HTERT RPE-1 (cell line): ENCODE results near the gene DBX1.
"Not testable (repeated sequence)": the region's sequence is repeated elsewhere in the genome, so short reads cannot be mapped to it uniquely, and the experiment has no call there.

Experiments
- in situ Hi-C: fragments of 300-500 bp; cut with MboI; formaldehyde crosslinking; loops from 4 replicates; pipeline ENCODE4 v1.14.3; 2020; ENCODE audit warnings: low sequenced_read_pairs

The DBX1 gene

GRCh38 chr11:20161923-20162744 is 1.9 kb upstream of the DBX1 start:
- in situ Hi-C loops: no loop called here

GRCh38 chr11:20161230-20161918 is 1.1 kb upstream of the DBX1 start:
- in situ Hi-C loops: no loop called here

DNA sequence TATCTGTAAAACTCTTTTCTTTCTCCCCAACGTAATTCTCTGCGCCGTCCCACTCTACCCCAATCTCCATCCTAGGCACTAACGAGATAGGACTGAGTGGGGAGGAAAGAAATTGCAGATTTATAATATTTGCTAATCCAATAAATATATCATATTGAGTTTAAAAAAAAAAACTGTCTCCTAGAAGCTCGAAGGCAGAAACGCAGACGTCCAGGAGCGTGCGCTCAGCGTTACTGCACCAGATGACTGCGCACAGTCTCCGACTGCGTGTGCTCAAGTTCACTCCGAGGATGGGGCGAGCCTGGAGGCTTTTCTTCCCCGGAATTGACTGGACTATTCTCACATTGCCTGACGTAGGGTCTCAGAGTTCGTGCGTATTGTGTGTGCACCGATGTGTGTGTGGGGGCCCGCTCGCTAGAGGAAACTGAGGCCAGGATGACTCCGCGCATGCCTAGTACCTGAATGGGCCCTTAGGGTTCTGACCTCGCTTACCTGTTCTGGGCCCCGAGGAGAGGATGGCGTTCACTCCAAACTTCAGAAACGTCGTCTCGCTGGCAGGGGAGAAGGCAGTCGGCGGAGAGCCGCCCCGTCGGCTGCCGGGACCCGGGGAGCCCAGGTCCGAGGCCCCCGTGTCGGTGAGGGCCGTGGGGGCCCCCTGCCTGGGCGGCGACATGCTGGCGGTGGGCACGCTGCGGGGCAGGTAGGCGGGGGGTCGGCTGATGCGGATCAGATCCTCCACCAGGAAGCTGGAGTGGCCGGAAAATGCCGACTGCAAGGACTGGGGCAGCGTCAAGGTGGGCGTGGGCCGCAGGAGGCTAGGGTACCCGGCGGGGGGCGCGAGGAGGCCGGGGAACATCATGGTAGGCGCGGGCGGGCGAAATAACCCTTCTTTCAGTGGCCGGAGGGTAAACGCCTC is 551 bp downstream of the DBX1 start:
- in situ Hi-C loops: no loop called here

- in situ Hi-C loops: no loop called here
Observed at GRCh38 chr11:20158597-20159257, 1.5 kb downstream of the DBX1 start.

DNA sequence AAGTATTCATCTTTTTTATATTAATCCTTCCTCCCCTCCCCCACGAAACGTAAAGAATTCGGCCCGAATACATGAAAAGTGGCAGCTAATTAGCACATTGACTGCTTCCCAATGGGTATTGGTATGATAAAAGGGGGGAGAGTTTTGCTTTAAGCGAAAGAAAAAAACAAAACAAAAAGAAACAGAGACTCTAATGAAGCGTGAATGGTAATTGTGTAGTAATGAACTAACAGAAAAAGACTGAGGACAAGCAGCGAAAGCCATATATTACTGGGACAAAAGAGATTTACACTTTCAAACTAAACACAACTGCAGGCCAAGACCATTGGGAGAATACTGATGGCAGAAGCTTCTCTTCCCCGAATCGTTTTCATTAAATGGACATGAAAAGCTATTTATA is 2.5 kb downstream of the DBX1 start:
- in situ Hi-C loops: no loop called here

DNA sequence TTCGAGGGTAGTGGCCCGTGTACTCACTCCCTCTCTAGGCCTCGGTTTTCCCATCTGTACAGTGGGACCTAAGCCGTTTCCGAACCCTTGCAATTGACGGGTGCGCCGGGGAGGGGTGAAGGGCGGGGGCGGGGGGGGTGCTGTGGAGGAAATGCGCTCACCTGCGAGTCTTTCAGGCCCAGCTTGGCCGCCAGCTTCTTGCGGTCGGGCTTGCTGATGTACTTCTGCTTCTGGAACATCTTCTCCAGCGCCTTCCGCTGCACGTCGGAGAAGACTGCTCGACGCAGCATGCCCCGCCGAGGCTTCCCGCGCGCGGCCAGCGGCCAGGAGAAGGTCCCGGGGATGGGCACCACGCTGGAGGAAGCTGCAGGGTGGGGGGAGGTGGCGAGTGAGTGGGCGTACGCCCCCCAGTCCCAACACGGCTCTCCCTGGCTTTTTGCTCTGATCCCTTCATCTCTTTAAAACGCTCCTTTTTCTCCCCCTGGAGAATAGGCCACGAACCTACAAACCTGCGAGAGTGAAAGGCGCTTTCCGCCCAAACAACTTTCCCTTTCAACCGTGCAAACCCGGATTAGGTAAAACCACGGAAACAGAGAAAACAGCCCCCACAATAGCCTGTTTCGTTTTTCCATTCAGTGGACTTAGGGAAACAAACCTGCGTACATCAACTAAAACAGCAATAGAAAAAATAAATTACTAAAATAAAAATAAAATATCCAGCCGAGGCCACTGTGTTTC is 3.2 kb downstream of the DBX1 start:
- in situ Hi-C loops: no loop called here

- in situ Hi-C loops: no loop called here
Observed at GRCh38 chr11:20156280-20156875, 3.9 kb downstream of the DBX1 start.

GRCh38 chr11:20155683-20156279 is 4.5 kb downstream of the DBX1 start:
- in situ Hi-C loops: no loop called here

- in situ Hi-C loops: no loop called here
Observed at GRCh38 chr11:20154381-20154780, 5.9 kb downstream of the DBX1 start.

- in situ Hi-C loops: no loop called here
Observed at GRCh38 chr11:20138707-20139106, 21.6 kb downstream of the DBX1 start.

DNA sequence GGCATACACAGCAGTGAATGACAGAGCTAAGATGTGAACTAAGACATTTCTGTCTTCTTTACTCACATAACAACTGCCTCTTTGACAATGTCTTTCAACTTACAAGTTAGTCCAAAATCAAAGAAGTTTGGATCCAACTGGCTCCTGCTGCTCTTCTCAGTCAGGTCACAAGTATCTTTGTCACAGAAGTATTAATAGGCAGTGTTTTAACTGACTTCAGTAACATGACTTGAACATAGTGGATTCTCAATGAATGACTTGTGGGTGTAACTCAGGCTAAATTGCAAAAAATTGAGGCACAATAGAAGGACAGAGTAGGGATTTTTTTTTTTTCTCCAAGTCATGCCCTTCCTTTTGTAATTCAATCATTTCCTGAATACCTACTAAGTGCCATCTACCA is 22.6 kb downstream of the DBX1 start:
- in situ Hi-C loops: no loop called here

- in situ Hi-C loops: no loop called here
Observed at GRCh38 chr11:20134991-20135736, 25.1 kb downstream of the DBX1 start.

DNA sequence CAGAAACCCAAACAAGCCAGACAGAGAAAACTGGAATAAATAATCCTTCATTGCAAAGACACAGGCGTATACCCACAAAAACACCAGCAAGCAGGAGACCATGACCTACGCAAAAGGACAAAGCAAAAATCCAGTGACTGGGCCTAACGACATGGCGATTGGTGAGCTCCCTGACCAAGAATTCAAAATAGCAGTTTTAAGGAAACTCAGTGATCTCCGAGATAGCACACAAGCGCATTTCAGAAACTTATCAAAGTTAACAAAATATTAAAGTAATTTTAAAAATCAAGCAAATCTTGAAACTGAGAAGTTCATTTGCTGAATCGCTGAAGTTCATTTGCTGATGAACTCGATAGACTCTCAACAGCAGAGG is 27.6 kb downstream of the DBX1 start:
- in situ Hi-C loops: no loop called here

DNA sequence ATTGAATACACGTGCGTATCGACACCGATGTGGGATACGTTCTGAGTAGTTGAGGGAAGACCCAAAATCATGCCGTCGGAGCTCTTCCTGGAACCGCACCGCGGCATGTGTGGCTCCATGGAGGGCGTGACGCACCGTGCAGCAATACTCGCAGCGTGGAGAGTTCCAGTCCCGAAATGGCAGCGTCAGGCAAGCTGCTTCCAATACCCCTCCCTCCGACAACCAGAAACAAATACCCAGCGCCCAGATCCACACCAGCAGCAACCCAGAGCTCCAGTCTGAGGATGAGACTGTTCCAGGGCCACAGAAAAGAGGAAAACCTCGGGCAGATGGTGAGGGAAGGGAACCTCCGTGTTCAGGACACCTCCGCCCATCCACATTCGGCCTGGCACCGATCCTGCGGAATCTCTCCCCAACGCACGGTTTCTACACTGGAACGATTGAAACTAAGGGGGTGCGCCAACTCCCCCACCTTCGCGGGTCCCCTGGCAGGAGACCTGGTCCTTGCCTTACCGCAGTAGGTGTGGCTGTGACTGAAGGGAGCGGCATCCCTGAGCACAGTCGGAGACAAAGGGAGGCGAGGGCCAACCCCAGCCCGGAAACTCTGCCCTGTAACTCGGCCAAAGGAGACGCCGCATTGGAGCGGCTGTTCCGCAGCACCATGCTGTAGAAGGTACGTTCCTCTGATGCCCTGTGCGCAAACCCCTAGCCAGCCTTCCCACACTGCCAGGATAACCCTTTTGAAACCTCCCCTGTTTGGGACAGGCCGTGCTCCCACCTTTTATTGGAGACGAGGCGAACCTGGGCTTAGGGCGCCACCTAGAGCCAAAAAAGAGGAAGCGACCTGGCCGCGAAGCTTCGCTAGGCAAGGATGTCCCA is 28.2 kb downstream of the DBX1 start:
- in situ Hi-C loops: no loop called here

- in situ Hi-C loops: no loop called here
Observed at GRCh38 chr11:20129665-20130064, 30.6 kb downstream of the DBX1 start.

DNA sequence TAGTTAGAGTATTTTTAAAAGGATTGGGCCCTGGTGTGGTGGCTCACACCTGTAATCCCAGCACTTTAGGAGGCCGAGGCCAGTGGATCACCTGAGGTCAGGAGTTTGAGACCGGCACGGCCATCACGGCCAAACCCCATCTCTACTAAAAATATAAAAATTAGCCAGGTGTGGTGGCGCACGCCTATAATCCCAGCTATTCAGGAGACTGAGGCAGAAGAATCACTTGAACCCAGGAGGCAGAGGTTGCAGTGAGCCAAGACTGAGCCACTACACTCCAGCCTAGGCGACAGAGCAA is 31.8 kb downstream of the DBX1 start:
- in situ Hi-C loops: not testable (repeated sequence)

DNA sequence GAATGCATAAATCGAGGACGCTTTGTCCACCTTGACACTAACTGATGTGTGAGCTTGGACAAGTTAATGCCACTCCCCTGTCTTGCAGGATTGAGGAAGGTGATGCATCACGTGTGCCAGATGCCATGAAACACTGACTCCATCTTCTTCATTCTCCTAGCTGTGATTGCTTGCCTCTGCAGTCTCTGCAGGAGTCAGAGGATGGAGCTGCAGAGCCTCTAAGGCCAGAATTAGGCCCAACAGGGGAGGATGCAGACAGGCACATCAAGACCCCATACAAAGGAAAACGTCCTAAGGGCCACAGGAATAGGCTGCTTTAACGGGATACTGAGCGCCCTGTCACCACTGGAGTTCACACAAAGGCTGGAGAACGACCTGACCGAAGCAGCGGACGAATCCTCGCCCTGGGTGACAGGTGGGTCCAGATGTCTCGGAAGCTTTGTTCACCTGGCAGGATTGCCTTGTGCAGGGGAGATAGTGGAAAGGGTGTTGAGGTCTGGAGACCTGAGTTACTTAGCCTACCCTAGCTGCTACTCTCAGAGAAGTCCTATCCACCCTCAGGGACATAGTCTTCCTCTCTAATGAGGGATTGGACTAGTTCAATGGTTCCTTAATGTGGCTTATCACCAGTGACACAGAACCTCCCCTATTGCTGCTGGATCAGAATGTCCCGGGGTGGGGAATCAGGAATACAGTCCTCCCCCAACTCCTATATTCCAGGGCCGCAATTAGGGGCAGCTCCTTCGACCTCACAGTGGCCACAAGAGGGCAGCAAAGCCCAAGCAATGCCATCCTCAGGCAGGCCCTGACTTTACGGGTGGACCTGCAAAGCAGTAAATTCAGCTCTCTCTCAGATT is 32.4 kb downstream of the DBX1 start:
- in situ Hi-C loops: no loop called here
